RPMI8226 (cell line): Measurements from ENCODE around the gene TRMT11.
"Not testable (repeated sequence)": the region's sequence is repeated elsewhere in the genome, so short reads cannot be mapped to it uniquely, and the experiment has no call there.

ENCODE experiments used
- DNase-seq: peaks from one replicate; pipeline ENCODE4 v3.0.0-alpha.2; 2015

Gene TRMT11

GRCh38 chr6:126048635-126049034 lies 62.3 kb downstream of the TRMT11 start:
- DNase-seq = no peak

- no peak for DNase-seq
These were observed 64.5 kb downstream of the TRMT11 start for GRCh38 chr6:126050795-126051194.

DNA sequence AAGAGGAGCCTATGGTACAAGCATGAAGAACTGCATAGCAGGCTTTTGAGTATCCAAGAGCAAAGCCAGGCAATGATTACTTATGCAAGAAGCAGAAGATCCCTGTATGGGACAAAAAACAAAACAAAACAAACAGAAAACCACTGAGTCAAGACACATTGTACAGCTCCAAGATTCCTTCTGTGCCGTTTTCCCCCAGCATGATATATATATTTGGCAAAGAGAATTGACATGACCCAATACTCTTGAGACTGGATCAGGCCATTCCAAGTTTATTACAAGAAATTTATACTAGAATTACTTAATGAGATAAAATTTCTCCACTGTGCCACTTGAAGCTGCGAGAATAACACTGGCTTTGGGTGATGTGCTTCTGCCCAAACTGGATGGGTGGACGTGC lies 65.5 kb downstream of the TRMT11 start:
- DNase-seq = no peak

GRCh38 chr6:126052485-126052884 lies 66.1 kb downstream of the TRMT11 start:
- no peak for DNase-seq

- DNase-seq = no peak
These were observed 67.9 kb downstream of the TRMT11 start for GRCh38 chr6:126054258-126054702.

- no peak for DNase-seq
These were observed 68.5 kb downstream of the TRMT11 start for GRCh38 chr6:126054802-126055201.

- no peak for DNase-seq
These were observed 69.1 kb downstream of the TRMT11 start for GRCh38 chr6:126055449-126055848.

DNA sequence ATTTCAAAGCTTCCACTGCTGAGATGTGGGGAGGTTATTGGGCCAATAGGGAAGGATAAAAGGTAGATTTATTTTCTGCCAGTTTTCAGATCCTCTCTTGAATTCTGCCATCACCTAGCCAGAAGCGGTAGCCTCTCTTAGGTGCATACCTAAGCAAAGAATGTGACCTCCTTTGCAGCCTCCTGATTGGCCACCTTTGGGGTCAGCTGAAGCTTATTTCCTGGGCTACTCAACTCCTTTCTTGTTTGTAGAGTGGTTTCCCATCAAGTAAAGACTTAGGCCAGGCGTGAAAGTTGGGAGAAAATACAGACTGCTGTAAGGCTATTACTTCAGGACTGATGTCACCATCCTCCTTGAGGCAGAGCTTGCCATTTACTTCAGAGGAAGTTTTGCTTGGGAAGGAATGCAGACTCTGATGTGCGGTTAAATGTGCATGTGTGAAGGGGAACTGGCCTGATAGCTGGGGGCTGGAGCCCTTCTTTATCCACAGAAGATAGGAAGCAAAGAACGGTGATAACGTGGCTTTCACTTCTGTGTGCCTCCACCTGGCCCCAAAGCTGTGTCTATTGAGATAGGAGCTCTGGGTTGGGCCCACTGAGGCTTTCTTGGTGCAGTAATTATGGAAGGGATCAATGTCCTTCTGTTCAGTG lies 70.1 kb downstream of the TRMT11 start:
- no peak for DNase-seq

GRCh38 chr6:126058085-126058484 lies 71.7 kb downstream of the TRMT11 start:
- DNase-seq = not testable (repeated sequence)

DNA sequence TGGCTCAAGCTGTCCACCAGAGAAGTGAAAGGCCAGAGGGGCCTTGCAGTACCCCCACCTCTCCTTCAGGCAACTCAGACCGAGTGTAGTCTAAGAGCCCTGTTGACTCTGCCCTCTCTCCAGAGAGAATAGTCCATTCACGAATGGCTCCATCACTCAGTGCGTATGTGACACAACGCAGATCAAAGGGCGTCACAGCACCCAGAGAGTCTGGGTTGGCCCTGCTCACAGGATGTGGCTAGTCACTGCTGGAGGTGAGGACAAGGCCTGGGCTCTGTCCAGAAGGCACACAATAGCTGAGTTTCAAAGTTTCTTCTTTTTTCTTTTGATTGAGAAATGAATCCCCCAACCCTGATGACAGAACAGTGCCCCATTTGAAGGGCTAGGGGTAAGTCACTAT lies 74.1 kb downstream of the TRMT11 start:
- no peak for DNase-seq

GRCh38 chr6:126063512-126064146 lies 77.3 kb downstream of the TRMT11 start:
- DNase-seq = no peak

GRCh38 chr6:126064257-126064747 lies 78.0 kb downstream of the TRMT11 start:
- DNase-seq = no peak

- DNase-seq = no peak
These were observed 78.5 kb downstream of the TRMT11 start for GRCh38 chr6:126064748-126065401.

DNA sequence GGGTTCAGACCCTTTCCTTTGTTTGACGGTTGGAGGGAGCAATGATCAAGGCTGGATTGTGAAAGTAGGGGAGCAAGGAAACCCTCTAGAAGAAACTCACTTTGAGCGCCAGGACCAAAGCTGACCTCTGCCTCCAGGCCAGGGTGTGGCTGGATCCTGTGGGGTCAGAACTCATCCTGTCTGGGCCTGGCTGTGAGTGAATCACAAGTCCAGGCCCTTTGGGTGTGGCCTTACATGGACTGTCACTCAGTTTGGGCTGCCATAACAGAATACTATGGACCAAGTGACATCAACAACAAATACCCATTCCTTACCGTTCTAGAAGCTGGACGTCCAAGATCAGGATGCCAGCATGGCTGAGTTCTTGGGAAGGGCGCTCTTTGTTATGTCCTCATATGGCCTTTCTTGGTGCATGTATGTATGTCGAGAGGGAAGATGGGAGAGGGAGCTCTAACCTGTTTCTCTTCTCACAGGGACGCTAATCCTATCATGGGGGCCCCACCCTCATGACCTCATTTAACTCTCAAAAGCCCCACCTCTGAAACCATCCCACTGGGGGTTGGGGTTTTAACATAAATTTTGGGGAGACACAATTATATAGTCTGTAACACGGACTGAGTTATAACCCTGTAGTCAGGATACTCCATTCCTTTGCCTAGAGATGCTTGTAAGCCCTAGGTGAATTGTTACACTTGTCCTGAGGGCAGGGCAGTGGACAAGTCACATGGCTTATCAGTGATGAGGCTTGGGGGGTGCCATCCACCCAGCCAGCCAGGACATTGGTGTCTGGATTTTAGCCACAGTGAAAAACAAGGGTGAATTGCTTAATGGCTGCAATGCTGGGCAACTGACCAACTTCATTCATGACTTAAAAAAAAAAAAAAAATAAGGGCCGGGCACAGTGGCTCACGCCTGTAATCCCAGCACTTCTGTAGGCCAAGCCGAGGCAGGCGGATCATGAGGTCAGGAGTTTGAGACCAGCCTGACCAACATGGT lies 80.0 kb downstream of the TRMT11 start:
- DNase-seq = no peak

DNA sequence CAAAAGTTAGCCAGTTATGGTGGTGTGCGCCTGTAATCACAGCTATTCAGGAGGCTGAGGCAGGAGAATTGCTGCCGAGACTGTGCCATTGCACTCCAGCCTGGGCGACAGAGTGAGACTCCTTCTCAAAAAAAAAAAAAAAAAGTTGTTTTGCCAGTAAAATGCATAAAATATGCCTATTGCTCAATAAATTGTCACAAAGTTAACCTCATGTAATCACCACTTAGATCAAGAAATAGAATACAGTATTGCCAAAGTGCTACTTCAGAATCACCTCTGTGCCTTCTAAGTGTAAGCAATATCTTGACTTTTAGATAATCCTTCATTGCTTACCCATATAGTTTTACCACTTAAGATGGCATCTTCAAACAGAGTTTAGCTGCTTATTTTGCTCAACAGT lies 80.7 kb downstream of the TRMT11 start:
- DNase-seq = no peak

- no peak for DNase-seq
These were observed 83.1 kb downstream of the TRMT11 start for GRCh38 chr6:126069449-126069848.

DNA sequence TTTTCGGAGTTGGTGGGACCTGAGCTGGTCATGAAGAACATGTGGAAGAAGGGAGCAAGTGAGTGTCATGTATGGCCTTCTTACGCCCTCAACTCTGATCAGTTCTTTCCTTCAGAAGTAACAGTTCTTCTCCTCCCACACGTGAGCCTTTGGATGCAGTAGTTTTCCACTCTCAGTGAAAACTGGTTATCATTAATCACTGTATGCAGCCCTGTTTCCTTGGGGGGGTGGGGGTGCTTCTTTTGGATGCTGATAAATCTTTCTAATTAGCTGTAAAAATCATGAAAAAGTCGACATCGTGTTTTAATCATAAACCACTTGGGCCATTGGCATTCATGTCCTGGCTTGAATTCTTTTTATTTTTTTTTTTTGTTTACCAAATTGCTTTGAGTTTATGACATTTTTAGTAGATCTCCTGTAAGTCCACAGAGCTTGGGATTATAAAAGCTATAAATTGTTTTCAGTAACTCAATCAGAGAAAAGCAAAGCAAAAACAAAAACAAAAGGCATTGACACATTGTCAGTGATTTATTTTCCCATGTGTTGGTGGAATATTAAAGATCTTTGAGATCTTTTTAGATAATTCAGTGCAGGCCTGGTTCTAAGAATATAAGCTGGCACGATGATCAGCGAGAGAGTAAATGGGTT lies 84.8 kb downstream of the TRMT11 start:
- DNase-seq = no peak

- DNase-seq = no peak
These were observed 85.8 kb downstream of the TRMT11 start for GRCh38 chr6:126072172-126072571.

DNA sequence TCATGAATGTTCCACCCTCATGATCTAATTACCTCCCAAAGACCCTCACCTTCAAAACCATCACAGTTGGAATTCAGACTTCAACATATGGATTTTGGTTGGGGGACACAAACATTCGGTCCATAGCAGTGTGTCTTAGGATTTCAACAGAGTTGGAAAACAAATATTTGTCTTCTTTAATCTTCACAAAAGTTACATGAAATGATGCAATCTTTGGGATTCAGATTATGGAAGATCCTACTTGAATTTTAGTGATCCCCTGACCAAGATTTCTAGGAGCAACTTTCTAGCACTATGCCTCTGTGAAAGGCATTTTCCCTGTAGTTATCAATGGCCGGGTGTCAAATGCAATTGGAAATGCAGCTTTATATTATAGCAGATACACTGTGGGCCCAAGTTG lies 86.5 kb downstream of the TRMT11 start:
- DNase-seq = no peak

DNA sequence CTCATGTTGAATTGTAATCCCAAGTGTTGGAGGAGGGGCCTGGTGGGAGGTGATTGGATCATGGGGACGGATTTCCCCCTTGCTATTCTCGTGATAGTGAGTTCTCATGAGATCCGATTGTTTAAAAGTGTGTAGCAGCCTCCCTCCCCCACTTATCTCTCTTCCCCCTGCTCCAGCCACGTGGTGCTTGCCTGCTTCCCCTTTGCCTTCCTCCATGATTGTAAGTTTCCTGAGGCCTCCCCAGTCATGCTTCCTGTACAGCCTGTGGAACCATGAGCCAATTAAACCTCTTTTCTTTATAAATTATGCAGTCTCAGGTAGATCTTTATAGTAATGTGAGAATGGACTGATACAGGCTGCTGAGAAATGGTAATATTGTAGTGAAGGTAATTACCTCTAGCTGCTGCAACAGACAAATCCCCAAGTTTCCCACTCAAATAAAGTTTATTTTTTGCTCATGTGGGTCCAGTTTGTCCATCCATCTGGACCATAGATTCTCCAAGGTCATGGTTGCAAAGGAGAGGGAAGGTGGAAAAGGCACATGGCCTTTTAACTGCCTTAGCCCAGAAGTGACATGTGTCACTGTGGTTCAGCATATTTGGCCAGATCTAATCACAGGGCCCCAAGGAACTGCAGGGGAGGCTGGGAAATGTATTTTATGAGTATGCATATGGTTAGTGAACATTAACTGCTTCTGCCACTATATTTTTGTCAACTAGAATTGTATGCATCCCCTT lies 89.2 kb downstream of the TRMT11 start:
- no peak for DNase-seq

- no peak for DNase-seq
These were observed 90.8 kb downstream of the TRMT11 start for GRCh38 chr6:126076992-126077664.
